Liver (tissue), 9 donors: Measurements from ENCODE around the gene ZIC1. TPM values are rescaled to one million over a fixed set of nuclear protein-coding genes. Genes with fewer than 3 reads are reported as not detected.

Source experiments
- DNase-seq: peaks from one replicate; pipeline ENCODE4 v3.0.0-alpha.2; 2017; ENCODE audit warnings: low spot score
- H3K27ac ChIP-seq, 2 donors: one replicate each; pipeline ENCODE4 v1.7.0; 2013; ENCODE audit warnings: inconsistent platforms in 2 of 2, low read length in 2 of 2, control low read depth in 1 of 2, low read depth in 1 of 2, mild to moderate bottlenecking in 1 of 2
- H3K27me3 ChIP-seq, 4 donors: one replicate each; pipeline versions ENCODE4 v1.6.1 to v1.7.0; 2013; ENCODE audit warnings: low read length in 3 of 4, inconsistent platforms in 1 of 4, mild to moderate bottlenecking in 1 of 4, moderate library complexity in 1 of 4; ENCODE audit not compliant: control insufficient read depth in 4 of 4, insufficient read depth in 4 of 4
- H3K36me3 ChIP-seq, 4 donors: one replicate each; pipeline versions ENCODE4 v1.6.1 to v1.7.0; 2013; ENCODE audit warnings: low read length in 3 of 4, mild to moderate bottlenecking in 3 of 4, low read depth in 1 of 4, moderate library complexity in 1 of 4; ENCODE audit not compliant: control insufficient read depth in 4 of 4, insufficient read depth in 3 of 4
- H3K4me1 ChIP-seq, 4 donors: one replicate each; pipeline versions ENCODE4 v1.6.1 to v1.7.0; 2013; ENCODE audit warnings: low read length in 3 of 4, mild to moderate bottlenecking in 3 of 4, moderate library complexity in 1 of 4; ENCODE audit not compliant: control insufficient read depth in 4 of 4, insufficient read depth in 4 of 4
- H3K4me3 ChIP-seq, 3 donors: one replicate each; pipeline versions ENCODE4 v1.6.1 to v1.7.0; 2013; ENCODE audit warnings: low read length in 3 of 3, control low read depth in 1 of 3, low read depth in 1 of 3, mild to moderate bottlenecking in 1 of 3
- H3K9ac ChIP-seq, 2 donors: one replicate each; pipeline ENCODE4 v1.7.0; 2013; ENCODE audit warnings: low read length in 2 of 2, mild to moderate bottlenecking in 2 of 2, moderate library complexity in 2 of 2, control low read depth in 1 of 2, low read depth in 1 of 2
- H3K9me3 ChIP-seq, 4 donors: one replicate each; pipeline versions ENCODE4 v1.6.1 to v1.7.0; 2013; ENCODE audit warnings: low read length in 3 of 4; ENCODE audit not compliant: control insufficient read depth in 4 of 4
- ATF3 ChIP-seq: IDR thresholded peaks from 2 replicates; pipeline ENCODE4 v1.6.1; 2016; ENCODE audit warnings: antibody characterized with exemption
- CTCF ChIP-seq: fragments of 150-350 bp; IDR thresholded peaks from 2 replicates; pipeline ENCODE4 v1.5.1; 2017; ENCODE audit warnings: improper control_type of control experiment, low read depth, low read length; ENCODE audit not compliant: missing input control
- EGR1 ChIP-seq, 2 donors: IDR thresholded peaks; 2 replicates each; pipeline ENCODE4 v1.6.1; 2016 to 2018; ENCODE audit warnings: antibody characterized with exemption in 2 of 2, low read depth in 2 of 2
- FOXA1 ChIP-seq: IDR thresholded peaks from 2 replicates; pipeline ENCODE4 v1.6.1; 2016; ENCODE audit warnings: antibody characterized with exemption
- FOXA2 ChIP-seq: IDR thresholded peaks from 2 replicates; pipeline ENCODE4 v1.6.1; 2016; ENCODE audit warnings: antibody characterized with exemption
- GABPA ChIP-seq, 2 donors: IDR thresholded peaks in 1 of 2; conservative IDR thresholded peaks in 1 of 2; 2 replicates each; pipeline ENCODE4 v1.6.1; 2016; ENCODE audit warnings: antibody characterized with exemption in 2 of 2, mild to moderate bottlenecking in 1 of 2, moderate library complexity in 1 of 2
- HNF4G ChIP-seq: IDR thresholded peaks from 2 replicates; pipeline ENCODE4 v1.6.1; 2016; ENCODE audit warnings: antibody characterized with exemption
- RAD21 ChIP-seq, 2 donors: IDR thresholded peaks; 2 replicates each; pipeline ENCODE4 v1.6.1; 2016; ENCODE audit warnings: antibody characterized with exemption in 2 of 2, mild to moderate bottlenecking in 2 of 2
- REST ChIP-seq: IDR thresholded peaks from 2 replicates; pipeline ENCODE4 v1.6.1; 2016; ENCODE audit warnings: antibody characterized with exemption, mild to moderate bottlenecking
- RXRA ChIP-seq, 2 donors: IDR thresholded peaks; 2 replicates each; pipeline ENCODE4 v1.6.1; 2017 to 2018; ENCODE audit warnings: antibody characterized with exemption in 2 of 2, mild to moderate bottlenecking in 1 of 2
- SP1 ChIP-seq: IDR thresholded peaks from 2 replicates; pipeline ENCODE4 v1.6.1; 2018; ENCODE audit warnings: antibody characterized with exemption, mild to moderate bottlenecking
- TAF1 ChIP-seq: conservative IDR thresholded peaks from 2 replicates; pipeline ENCODE4 v1.6.1; 2016; ENCODE audit warnings: antibody characterized with exemption, mild to moderate bottlenecking
- ZBTB33 ChIP-seq: IDR thresholded peaks from 2 replicates; pipeline ENCODE4 v1.6.1; 2016; ENCODE audit warnings: antibody characterized with exemption
- WGBS: extraction: QIAGEN DNeasy Blood & Tissue Kit; methylation state at CpG from one replicate; pipeline ENCODE4 v1.1.7; 2013; 5-methylcytosine and 5-hydroxymethylcytosine counted together
- polyA plus RNA-seq, 2 donors: library from polyadenylated mRNA; stranded (reverse) in 1 of 2; unstranded in 1 of 2; fragments of 200-250 nt in 1 of 2; fragments of >200 nt in 1 of 2; fragmentation: Nextera tagmentation in 1 of 2; extraction: Ambion mirVana in 1 of 2; gene quantifications; one replicate each; pipeline versions ENCODE4 v1.2.1 to v1.2.3, GENCODE V29; 2013 to 2015
- total RNA-seq, 2 donors: library from RNA; depleted of rRNA; stranded (reverse); fragments of >200 nt; gene quantifications; one replicate each; pipeline ENCODE4 v1.2.3, GENCODE V29; 2014
- donor health status: healthy.
- donor health status: healthy.
- donor health status: healthy.
- donor health status: healthy.
- donor health status: healthy.

Gene ZIC1
- total and polyA plus RNA-seq, 4 donors, result 4.4 TPM; not detected in 3

GRCh38 chr3:147395899-147396711 lies 13.1 kb upstream of the ZIC1 start:
- Histone ChIP-seq H3K4me1 (peaks cover 13 to 35% (median 26%) of the 10 kb centered on the region in 4 donors), H3K9ac (no peak overlapping the region), H3K4me3 (no peak overlapping the region), H3K27ac (no peak overlapping the region), H3K27me3 (peaks cover 2 to 11% (median 2%) of the 10 kb centered on the region in 4 donors), H3K9me3 (peaks cover 0 to 2% (median 0%) of the 10 kb centered on the region in 4 donors), H3K36me3 (peaks cover 0 to 4% (median 0%) of the 10 kb centered on the region in 4 donors)
- no peak for DNase-seq
- no peak for TF ChIP-seq ATF3
- WGBS, result 27% methylated on average over 65 of the region's 65 CpGs

- H3K27me3 ChIP-seq, result peaks cover 0 to 10% (median under 1%) of the 10 kb centered on the region in 4 donors
- TF ChIP-seq HNF4G (no peak), TAF1 (no peak), EGR1 (IDR thresholded peaks at IDR 0.05; ENCODE audit: low read depth in 2 of 2) (no peak), REST (no peak), GABPA (IDR thresholded peaks at IDR 0.05 in 1 of 2, conservative IDR thresholded peaks at IDR 0.05 in 1 of 2) (no peak), FOXA1 (no peak), FOXA2 (no peak), RXRA (IDR thresholded peaks at IDR 0.05) (no peak), ZBTB33 (no peak), SP1 (no peak), CTCF (no peak), RAD21 (IDR thresholded peaks at IDR 0.05) (no peak)
- no peak overlapping the region for H3K27ac ChIP-seq
- H3K4me1 ChIP-seq, result peaks cover 13 to 35% (median 25%) of the 10 kb centered on the region in 4 donors
- H3K4me3 ChIP-seq, result no peak overlapping the region
- H3K9me3 ChIP-seq, result no peaks in the 10 kb centered on the region
- H3K36me3 ChIP-seq, result peaks cover 0 to 4% (median 0%) of the 10 kb centered on the region in 4 donors
- H3K9ac ChIP-seq, result no peak overlapping the region
- DNase-seq, result no peak
- 29% methylated on average over 17 of the region's 17 CpGs for whole genome bisulfite sequencing
Measured at GRCh38 chr3:147396712-147397046, 12.5 kb upstream of the ZIC1 start.
